ACC112 (cell line): ENCODE results near the gene IRGM.
A peak's percentile ranks its signal among the peaks of the same experiment; 100 is the strongest.
"Not testable (repeated sequence)": the region's sequence is repeated elsewhere in the genome, so short reads cannot be mapped to it uniquely, and the experiment has no call there.

ENCODE experiments used
- H2AFZ ChIP-seq: fragments of 200-600 bp; sonication (generic); one replicate; pipeline ENCODE4 v1.6.0; 2017; ENCODE audit warnings: antibody characterized with exemption, low read length; ENCODE audit not compliant: unreplicated experiment
- H3K27ac ChIP-seq: fragments of 200-600 bp; sonication (generic); 2 replicates; pipeline ENCODE4 v1.5.1; 2014; ENCODE audit warnings: low read depth, mild to moderate bottlenecking, antibody characterized with exemption, low read length, moderate library complexity
- H3K27me3 ChIP-seq: fragments of 200-600 bp; sonication (generic); 2 replicates; pipeline ENCODE4 v1.6.1; 2014; ENCODE audit warnings: mild to moderate bottlenecking, antibody characterized with exemption, low read length, moderate library complexity, mixed read lengths; ENCODE audit not compliant: insufficient read depth
- H3K36me3 ChIP-seq: fragments of 200-600 bp; sonication (generic); 2 replicates; pipeline ENCODE4 v1.6.1; 2016; ENCODE audit warnings: mild to moderate bottlenecking, antibody characterized with exemption, low read length, moderate library complexity, mixed read lengths; ENCODE audit not compliant: insufficient read depth
- H3K4me1 ChIP-seq: fragments of 200-600 bp; sonication (generic); one replicate; pipeline ENCODE4 v1.6.1; 2016; ENCODE audit warnings: low read length, mixed read lengths; ENCODE audit not compliant: insufficient read depth, unreplicated experiment, control insufficient read depth
- H3K4me3 ChIP-seq: fragments of 200-600 bp; sonication (generic); 2 replicates; pipeline ENCODE4 v1.5.1; 2014; ENCODE audit warnings: mild to moderate bottlenecking, low read depth, low read length
- H3K79me2 ChIP-seq: fragments of 200-600 bp; sonication (generic); one replicate; pipeline ENCODE4 v1.6.0; 2016; ENCODE audit warnings: low read length; ENCODE audit not compliant: control insufficient read depth, unreplicated experiment, insufficient read depth

The IRGM gene

GRCh38 chr5:150845185-150845859 lies 999 bp upstream of the IRGM start:
- peaks cover 11% of the 10 kb centered on the region; the same call in 1 of the 2 replicates for H3K27me3 ChIP-seq
- H3K36me3 ChIP-seq, H3K4me3 ChIP-seq, H3K79me2 ChIP-seq, H2AFZ ChIP-seq, H3K4me1 ChIP-seq, H3K27ac ChIP-seq: not testable (repeated sequence)

GRCh38 chr5:150846654-150847333 lies 473 bp downstream of the IRGM start:
- Histone ChIP-seq H3K36me3 (no peaks in the 10 kb centered on the region), H2AFZ (no peak overlapping the region), H3K79me2 (no peaks in the 10 kb centered on the region), H3K4me3 (no peak overlapping the region), H3K27ac (no peak overlapping the region), H3K27me3 (no peaks in the 10 kb centered on the region), H3K4me1 (no peaks in the 10 kb centered on the region)

- Histone ChIP-seq H3K27me3 (no peaks in the 10 kb centered on the region), H3K27ac (no peak overlapping the region), H3K4me3 (no peak overlapping the region), H3K4me1 (no peaks in the 10 kb centered on the region), H2AFZ (no peak overlapping the region), H3K79me2 (no peaks in the 10 kb centered on the region), H3K36me3 (no peaks in the 10 kb centered on the region)
These were observed 994 bp downstream of the IRGM start for GRCh38 chr5:150847334-150847695.

- no peak overlapping the region for H3K27ac ChIP-seq
- H3K36me3 ChIP-seq: no peaks in the 10 kb centered on the region
- H3K79me2 ChIP-seq: no peaks in the 10 kb centered on the region
- H3K4me3 ChIP-seq: no peak overlapping the region
- H2AFZ ChIP-seq: no peak overlapping the region
- no peaks in the 10 kb centered on the region for H3K27me3 ChIP-seq
- H3K4me1 ChIP-seq: peaks cover 2% of the 10 kb centered on the region
These were observed 1.9 kb downstream of the IRGM start for GRCh38 chr5:150848271-150848670.

- Histone ChIP-seq H2AFZ (no peak overlapping the region), H3K79me2 (no peaks in the 10 kb centered on the region), H3K36me3 (no peaks in the 10 kb centered on the region), H3K27me3 (no peaks in the 10 kb centered on the region), H3K4me3 (no peak overlapping the region), H3K27ac (no peak overlapping the region), H3K4me1 (peaks cover 3% of the 10 kb centered on the region)
These were observed 4.7 kb downstream of the IRGM start for GRCh38 chr5:150851039-150851438.

- H3K36me3 ChIP-seq: no peaks in the 10 kb centered on the region
- peak overlapping the region; percentile 79 for H2AFZ ChIP-seq
- H3K79me2 ChIP-seq: no peaks in the 10 kb centered on the region
- peak overlapping the region; percentile 36 for H3K4me3 ChIP-seq
- peaks cover 3% of the 10 kb centered on the region for H3K4me1 ChIP-seq
- no peaks in the 10 kb centered on the region for H3K27me3 ChIP-seq
- H3K27ac ChIP-seq: no peak overlapping the region
These were observed 7.2 kb downstream of the IRGM start for GRCh38 chr5:150853561-150853960.

- H3K4me3 ChIP-seq, H2AFZ ChIP-seq, H3K4me1 ChIP-seq, H3K27ac ChIP-seq, H3K79me2 ChIP-seq, H3K36me3 ChIP-seq: not testable (repeated sequence)
- peaks cover 13% of the 10 kb centered on the region; the same call in 1 of the 2 replicates for H3K27me3 ChIP-seq
These were observed 10.4 kb downstream of the IRGM start for GRCh38 chr5:150856700-150857099.

- no peaks in the 10 kb centered on the region for H3K4me1 ChIP-seq
These were observed 14.0 kb downstream of the IRGM start for GRCh38 chr5:150860246-150860821.

GRCh38 chr5:150862070-150862469 lies 15.7 kb downstream of the IRGM start:
- H3K27me3 ChIP-seq: peaks cover 36% of the 10 kb centered on the region
- H3K4me1 ChIP-seq: no peaks in the 10 kb centered on the region
- no peak overlapping the region for H2AFZ ChIP-seq
- no peak overlapping the region for H3K27ac ChIP-seq
- H3K79me2 ChIP-seq: no peaks in the 10 kb centered on the region
- no peak overlapping the region for H3K4me3 ChIP-seq
- H3K36me3 ChIP-seq: no peaks in the 10 kb centered on the region

More at GRCh38 chr5:150860246-150860821, 14.0 kb downstream of the IRGM start:
- Histone ChIP-seq H2AFZ (no peak overlapping the region), H3K36me3 (no peaks in the 10 kb centered on the region), H3K27me3 (peaks cover 28% of the 10 kb centered on the region), H3K4me3 (no peak overlapping the region), H3K79me2 (no peaks in the 10 kb centered on the region), H3K27ac (no peak overlapping the region)

GRCh38 chr5:150879358-150879757 lies 33.0 kb downstream of the IRGM start:
- no peaks in the 10 kb centered on the region for H3K4me1 ChIP-seq
- no peaks in the 10 kb centered on the region for H3K79me2 ChIP-seq
- H3K27ac ChIP-seq: no peak overlapping the region
- H2AFZ ChIP-seq: no peak overlapping the region
- H3K36me3 ChIP-seq: no peaks in the 10 kb centered on the region; the same call in 1 of the 2 replicates
- no peak overlapping the region for H3K4me3 ChIP-seq
- H3K27me3 ChIP-seq: no peaks in the 10 kb centered on the region
